HG02571 (cell line): ENCODE measurements around the gene AMBN.

ENCODE experiments used
- ATAC-seq: cut with Tn5 transposase; IDR thresholded peaks from one replicate; pipeline ENCODE4 v1.9.1; 2021; ENCODE audit warnings: mild to moderate bottlenecking, moderate library complexity; ENCODE audit not compliant: unreplicated experiment

AMBN gene, protein sequence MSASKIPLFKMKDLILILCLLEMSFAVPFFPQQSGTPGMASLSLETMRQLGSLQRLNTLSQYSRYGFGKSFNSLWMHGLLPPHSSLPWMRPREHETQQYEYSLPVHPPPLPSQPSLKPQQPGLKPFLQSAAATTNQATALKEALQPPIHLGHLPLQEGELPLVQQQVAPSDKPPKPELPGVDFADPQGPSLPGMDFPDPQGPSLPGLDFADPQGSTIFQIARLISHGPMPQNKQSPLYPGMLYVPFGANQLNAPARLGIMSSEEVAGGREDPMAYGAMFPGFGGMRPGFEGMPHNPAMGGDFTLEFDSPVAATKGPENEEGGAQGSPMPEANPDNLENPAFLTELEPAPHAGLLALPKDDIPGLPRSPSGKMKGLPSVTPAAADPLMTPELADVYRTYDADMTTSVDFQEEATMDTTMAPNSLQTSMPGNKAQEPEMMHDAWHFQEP

GRCh38 chr4:70591955-70592582 lies at the start of gene AMBN:
Gene AMBN, plus strand, starts transcription at chr4:70592256. Its CDS starts 103 bp downstream, at chr4:70592359.
- no peak for ATAC-seq

DNA sequence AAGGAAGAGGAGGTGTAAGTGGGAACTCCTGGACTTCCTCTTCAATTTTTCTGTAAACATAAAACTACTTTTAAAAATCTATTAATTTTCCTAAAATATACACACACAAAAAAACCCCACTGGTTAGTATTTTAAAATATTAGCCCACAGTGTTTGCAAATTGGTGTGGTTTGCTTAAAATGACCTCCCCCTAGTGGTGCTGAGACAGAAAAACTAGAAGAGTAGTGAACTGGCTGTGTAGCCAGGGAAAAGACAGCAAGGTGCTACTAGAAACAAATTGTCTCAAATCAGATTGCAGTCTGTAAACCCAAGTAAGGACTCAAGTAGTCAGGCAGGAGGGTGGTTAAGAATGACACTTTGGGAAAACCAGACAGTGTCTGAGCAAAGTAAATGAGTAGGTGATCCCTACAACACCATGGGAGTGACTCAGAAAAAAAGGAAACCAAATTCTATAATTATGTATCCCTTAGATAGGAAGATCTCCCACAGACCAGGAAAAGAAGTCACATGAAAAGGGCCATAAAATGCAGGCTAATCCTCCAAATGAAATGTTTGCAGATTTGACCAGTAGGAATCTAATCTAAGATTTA lies 47.7 kb upstream of the AMBN start:
- ATAC-seq = no peak

DNA sequence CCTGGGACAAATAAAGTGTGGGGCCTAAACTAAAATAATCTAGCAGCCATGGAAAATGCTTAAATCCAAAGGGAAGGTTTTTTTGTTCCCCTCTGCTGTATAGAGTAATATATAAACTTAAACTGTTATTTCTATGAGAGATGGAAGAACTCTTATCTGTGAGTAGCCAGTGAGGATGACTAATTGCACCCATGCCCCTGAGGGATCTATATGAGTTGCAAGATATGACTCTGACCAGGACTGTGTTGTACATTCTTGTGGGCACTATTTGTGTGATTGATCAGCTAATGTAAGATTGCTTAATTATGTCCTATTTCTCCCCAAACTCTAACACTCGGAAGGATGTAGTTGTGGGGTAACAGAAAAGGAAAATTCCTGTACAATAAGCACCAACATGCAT lies 35.2 kb upstream of the AMBN start:
- no peak for ATAC-seq

DNA sequence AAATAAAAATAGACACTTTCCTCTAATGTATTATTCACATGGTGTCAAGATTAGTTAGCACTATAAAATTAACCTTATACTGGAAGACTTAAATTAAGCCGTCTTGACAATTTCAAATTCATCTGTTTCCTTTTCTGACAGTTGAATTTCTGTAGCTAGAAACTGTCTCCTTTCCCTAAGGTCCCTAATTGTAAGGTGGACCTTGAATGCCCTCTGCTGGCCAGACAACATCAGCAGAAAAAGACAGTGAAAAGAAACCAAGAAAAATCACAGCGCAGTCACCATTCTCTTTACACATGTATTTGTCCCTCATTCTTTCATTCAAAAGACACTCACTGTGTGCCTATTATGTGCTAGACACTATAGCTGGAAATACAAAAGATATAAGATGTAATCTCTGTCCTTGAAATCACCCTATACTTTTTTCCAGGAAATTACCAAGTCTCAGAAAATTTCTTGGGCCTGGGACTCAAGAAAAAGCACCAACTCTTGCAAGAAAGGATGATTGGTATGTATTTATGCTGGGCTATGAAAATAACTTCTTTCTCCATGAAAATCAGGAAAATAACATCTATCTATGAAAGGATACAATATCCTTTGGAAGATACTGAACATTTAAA lies 32.7 kb upstream of the AMBN start:
- ATAC-seq = no peak

GRCh38 chr4:70559924-70560323 lies 32.1 kb upstream of the AMBN start:
- ATAC-seq = no peak

- ATAC-seq = no peak
Observed at GRCh38 chr4:70564033-70564432, 28.0 kb upstream of the AMBN start.

DNA sequence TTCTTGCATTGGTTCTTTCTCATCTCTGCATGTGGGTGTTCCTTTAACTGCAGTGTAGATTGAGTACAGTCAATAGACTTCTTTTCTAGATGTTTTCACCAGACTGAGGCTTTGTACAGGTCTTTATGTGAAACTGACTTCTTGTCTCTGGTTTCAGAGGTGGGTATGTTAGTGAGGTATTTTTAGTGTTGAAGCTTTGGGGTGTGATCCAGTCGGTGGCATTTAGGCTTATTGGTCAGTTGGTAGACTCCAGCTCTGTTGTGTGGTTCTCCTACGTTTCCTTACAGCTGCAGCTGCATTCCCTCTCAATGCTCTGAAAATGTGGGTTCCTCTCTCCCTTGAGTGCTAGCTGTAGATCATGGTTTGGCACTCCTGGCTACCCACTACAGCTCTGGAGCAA lies 21.3 kb upstream of the AMBN start:
- ATAC-seq = no peak

GRCh38 chr4:70571772-70572171 lies 20.3 kb upstream of the AMBN start:
- ATAC-seq = no peak

- ATAC-seq = no peak
Observed at GRCh38 chr4:70575964-70576363, 16.1 kb upstream of the AMBN start.

- ATAC-seq = no peak
Observed at GRCh38 chr4:70577220-70577927, 14.7 kb upstream of the AMBN start.

GRCh38 chr4:70581980-70582379 lies 10.1 kb upstream of the AMBN start:
- ATAC-seq = no peak

DNA sequence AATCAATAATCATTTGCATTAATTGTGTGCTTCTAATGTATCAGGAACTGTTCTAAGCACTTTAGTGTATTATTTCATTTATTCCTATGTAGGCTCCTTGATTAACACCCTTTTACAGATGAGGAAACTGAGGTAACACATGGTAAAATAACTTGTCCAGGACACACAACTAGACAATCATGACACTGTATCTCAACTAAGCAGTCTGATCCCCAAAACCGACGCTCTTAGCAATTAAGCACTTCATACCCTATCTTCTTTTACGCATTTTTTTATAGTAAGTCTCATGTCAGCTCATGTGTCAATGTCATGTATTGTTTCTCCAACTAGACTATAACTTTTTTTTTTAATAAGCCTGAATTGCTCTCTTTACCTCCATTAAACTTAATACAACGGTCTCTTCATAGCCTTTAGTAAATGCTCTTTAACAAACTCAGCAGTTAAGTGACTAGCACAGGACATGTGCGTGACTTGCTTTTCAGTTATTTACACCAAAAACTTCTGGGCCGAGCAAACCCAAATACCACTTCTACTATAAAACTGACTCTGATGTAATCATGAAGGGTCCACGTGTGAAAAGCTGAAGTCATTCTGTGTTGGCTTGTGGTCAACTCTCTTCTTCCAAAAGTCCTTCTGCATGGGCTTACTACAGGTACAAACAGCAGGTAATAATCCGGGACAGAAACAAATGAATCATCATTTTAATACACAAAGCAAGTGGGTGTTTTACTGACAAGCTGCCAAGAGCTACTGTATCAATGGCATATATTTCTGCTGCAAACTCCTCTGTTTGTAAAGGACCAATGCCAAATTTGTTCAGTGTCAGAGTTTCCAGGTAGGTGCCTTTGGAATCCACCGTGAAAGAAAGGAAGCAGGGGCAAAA lies 7.9 kb upstream of the AMBN start:
- ATAC-seq = no peak

- no peak for ATAC-seq
Observed at GRCh38 chr4:70586841-70587240, 5.2 kb upstream of the AMBN start.

- peak; percentile 94 for ATAC-seq
Observed at GRCh38 chr4:70589785-70590184, 2.3 kb upstream of the AMBN start.

DNA sequence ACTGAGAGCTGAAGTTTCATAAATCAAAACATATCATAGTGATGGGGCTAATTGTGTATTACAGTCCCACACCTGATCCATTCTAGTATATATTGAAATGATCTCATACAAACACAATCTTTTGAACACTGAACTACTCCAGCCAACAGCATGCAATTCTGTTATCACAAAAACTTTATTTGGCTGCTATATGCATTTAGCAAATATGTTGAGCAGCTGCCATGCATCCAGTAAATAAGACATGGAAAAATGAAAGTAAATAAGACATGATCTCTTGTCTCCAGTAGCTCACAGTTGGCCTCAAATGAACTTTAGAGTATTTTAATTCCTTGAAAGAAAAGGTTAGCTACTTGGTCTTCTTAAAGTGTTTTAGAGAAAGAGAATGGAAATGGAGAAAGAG lies 2.1 kb downstream of the AMBN start:
- no peak for ATAC-seq

DNA sequence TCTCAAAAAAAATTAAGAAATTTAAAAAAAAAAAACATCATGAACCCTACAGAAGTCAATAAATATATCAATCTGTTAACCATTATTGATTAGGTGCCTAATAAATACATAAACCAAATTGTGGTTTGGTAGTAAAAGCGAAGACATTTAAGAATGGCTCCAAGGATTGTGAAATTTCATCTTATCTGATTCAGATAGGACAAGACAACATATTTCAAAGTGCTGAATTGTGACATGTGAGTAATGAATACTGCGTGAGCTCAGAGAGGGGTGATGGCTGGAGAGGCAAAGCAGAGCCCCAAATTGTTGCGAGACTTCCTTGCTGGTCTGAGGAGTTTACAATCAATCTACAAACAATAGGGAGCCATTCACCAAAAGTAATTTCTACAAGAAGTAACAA lies 8.2 kb downstream of the AMBN start:
- ATAC-seq = no peak

- peak; percentile 19 for ATAC-seq
Observed at GRCh38 chr4:70600977-70601376, 8.9 kb downstream of the AMBN start.

DNA sequence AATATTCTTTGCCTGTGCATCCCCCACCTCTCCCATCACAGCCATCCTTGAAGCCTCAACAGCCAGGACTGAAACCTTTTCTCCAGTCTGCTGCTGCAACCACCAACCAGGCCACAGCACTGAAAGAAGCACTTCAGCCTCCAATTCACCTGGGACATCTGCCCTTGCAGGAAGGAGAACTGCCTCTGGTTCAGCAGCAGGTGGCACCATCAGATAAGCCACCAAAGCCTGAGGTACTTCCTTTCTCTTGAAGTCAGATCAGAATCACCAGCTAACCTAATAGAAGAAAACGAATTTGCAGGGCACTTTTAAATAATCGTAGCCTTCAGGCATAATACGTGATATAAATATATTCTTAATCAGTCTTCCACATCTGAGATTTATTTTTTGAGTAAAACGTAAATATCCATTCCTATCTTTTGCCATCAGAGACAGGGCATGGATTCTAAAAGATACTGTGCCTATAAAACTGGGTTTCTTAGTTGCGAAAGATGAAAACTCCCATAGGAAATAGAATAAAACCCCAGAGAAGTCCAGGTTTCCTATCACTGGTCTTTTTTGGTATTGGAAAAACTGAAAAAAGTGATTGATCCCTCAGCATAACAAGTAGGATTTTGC lies 9.5 kb downstream of the AMBN start:
- ATAC-seq = peak; percentile 99

- ATAC-seq = no peak
Observed at GRCh38 chr4:70603856-70604255, 11.8 kb downstream of the AMBN start.

DNA sequence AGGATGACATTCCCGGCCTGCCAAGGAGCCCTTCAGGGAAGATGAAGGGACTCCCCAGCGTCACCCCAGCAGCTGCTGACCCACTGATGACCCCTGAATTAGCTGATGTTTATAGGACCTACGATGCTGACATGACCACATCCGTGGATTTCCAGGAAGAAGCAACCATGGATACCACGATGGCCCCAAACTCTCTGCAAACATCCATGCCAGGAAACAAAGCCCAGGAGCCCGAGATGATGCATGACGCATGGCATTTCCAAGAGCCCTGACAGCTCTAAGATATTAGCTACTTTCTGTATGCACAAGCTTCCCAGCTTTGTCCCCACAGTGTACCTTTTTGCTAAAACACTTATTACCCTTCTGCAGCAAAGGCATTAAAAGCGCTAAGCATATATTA lies 14.4 kb downstream of the AMBN start:
- ATAC-seq = no peak
